Erythroblast (primary cell): ENCODE data around the gene KRTAP4-9.
"Not testable (repeated sequence)": the region's sequence is repeated elsewhere in the genome, so short reads cannot be mapped to it uniquely, and the experiment has no call there.

Experiments
- DNase-seq, 2 experiments: peaks; one replicate each; lab custom pipeline; 2025; lab: John Stamatoyannopoulos, UW
- GATA1 ChIP-seq: IDR thresholded peaks from 2 replicates; pipeline ENCODE4 v1.6.1; 2011; ENCODE audit warnings: low read depth, mild to moderate bottlenecking, control low read depth, low read length, moderate library complexity
- POLR2A ChIP-seq: IDR thresholded peaks from 2 replicates; pipeline ENCODE4 v1.6.1; 2011; ENCODE audit warnings: mild to moderate bottlenecking, low read length

Gene KRTAP4-9

GRCh38 chr17:41107941-41108450, 2.8 kb downstream of the KRTAP4-9 start:
- no peak for DNase-seq
- TF ChIP-seq GATA1 (no peak), POLR2A (no peak)

GRCh38 chr17:41108728-41109386, 3.7 kb downstream of the KRTAP4-9 start:
- not testable (repeated sequence) for DNase-seq

GRCh38 chr17:41111151-41111885, 6.1 kb downstream of the KRTAP4-9 start:
- no peak for TF ChIP-seq GATA1
- no peak for TF ChIP-seq POLR2A
- no peak for DNase-seq

- no peak for DNase-seq
Observed at GRCh38 chr17:41116297-41116696, 11.1 kb downstream of the KRTAP4-9 start.

GRCh38 chr17:41117846-41118386, 12.7 kb downstream of the KRTAP4-9 start, which contains the start of gene KRTAP4-11:
Gene KRTAP4-11, minus strand, starts transcription at chr17:41118373. Its CDS starts 58 bp downstream, at chr17:41118315.
- not testable (repeated sequence) for DNase-seq

More at GRCh38 chr17:41116297-41116696, 11.1 kb downstream of the KRTAP4-9 start:
- TF ChIP-seq GATA1: no peak
- TF ChIP-seq POLR2A: no peak

GRCh38 chr17:41118721-41119120, 13.5 kb downstream of the KRTAP4-9 start:
- DNase-seq: no peak
- TF ChIP-seq GATA1: no peak
- no peak for TF ChIP-seq POLR2A

GRCh38 chr17:41119696-41120690, 14.8 kb downstream of the KRTAP4-9 start:
- not testable (repeated sequence) for DNase-seq

GRCh38 chr17:41121742-41122141, 16.6 kb downstream of the KRTAP4-9 start:
- TF ChIP-seq POLR2A: no peak
- no peak for TF ChIP-seq GATA1
- no peak for DNase-seq

- not testable (repeated sequence) for DNase-seq
Observed at GRCh38 chr17:41123292-41123990, 18.3 kb downstream of the KRTAP4-9 start.

- DNase-seq: not testable (repeated sequence)
Observed at GRCh38 chr17:41123991-41124371, 18.8 kb downstream of the KRTAP4-9 start, which contains the start of gene KRTAP4-12. Gene KRTAP4-12, minus strand, starts transcription at chr17:41124182. Its CDS starts 60 bp downstream, at chr17:41124122.

GRCh38 chr17:41125064-41125463, 19.9 kb downstream of the KRTAP4-9 start:
- no peak for TF ChIP-seq POLR2A
- TF ChIP-seq GATA1: no peak
- DNase-seq: no peak

- no peak for TF ChIP-seq GATA1
- no peak for TF ChIP-seq POLR2A
- DNase-seq: no peak
Observed at GRCh38 chr17:41126412-41126811, 21.2 kb downstream of the KRTAP4-9 start.

- DNase-seq: no peak
- TF ChIP-seq POLR2A: no peak
- no peak for TF ChIP-seq GATA1
Observed at GRCh38 chr17:41127371-41127770, 22.2 kb downstream of the KRTAP4-9 start.
